NCI-H2171 treated with DMSO at 0.1 percent for 48 hours (cell line): Measurements from ENCODE around the gene TMEM270.

Source experiments
- DNase-seq: peaks from one replicate; lab custom pipeline; 2025; lab: John Stamatoyannopoulos, UW

The TMEM270 gene

GRCh38 chr7:73907554-73908122 is 46.7 kb downstream of the TMEM270 start:
- DNase-seq, result no peak

DNA sequence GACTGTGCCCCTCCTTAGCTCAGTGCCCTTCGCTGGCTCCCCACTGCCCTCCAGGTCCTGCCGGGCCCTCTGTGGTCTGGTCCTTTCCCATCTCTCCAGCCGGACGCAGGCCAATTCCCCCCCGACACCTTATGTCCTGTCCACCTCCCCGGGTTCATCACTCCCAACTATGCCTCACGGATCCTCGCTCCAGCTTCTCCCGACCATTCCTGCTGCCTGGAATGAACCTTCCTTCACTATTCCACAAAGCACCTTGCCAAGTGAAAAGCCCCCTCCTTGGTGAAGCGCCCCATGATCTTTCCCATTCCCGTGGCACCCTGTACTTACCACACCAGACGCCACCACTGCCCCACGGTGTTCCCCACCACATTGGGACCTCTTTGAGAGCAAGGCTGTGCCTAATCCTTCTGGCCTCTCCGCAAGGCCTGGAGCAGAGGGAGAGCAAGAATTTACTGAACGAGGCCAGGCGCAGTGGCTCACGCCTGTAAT is 47.2 kb downstream of the TMEM270 start:
- DNase-seq, result no peak

- no peak for DNase-seq
Observed at GRCh38 chr7:73909051-73909941, 48.3 kb downstream of the TMEM270 start.

GRCh38 chr7:73909996-73910395 is 49.0 kb downstream of the TMEM270 start:
- DNase-seq, result no peak

- DNase-seq, result no peak
Observed at GRCh38 chr7:73912223-73912622, 51.3 kb downstream of the TMEM270 start.
